Fibroblast of lung (primary cell): ENCODE results near the gene STRA6.

Source experiments
- CTCF ChIP-seq, 2 donors: IDR thresholded peaks in 1 of 2; conservative IDR thresholded peaks in 1 of 2; 1 replicate in 1 of 2; 2 replicates in 1 of 2; pipeline ENCODE4 v1.5.1; 2011 to 2012; ENCODE audit warnings: low read length in 2 of 2, control low read depth in 1 of 2, inconsistent platforms in 1 of 2, low read depth in 1 of 2, mild to moderate bottlenecking in 1 of 2
- EZH2 ChIP-seq: IDR thresholded peaks from 2 replicates; pipeline ENCODE4 v1.5.1; 2012; ENCODE audit warnings: low read length, control low read depth, mild to moderate bottlenecking; ENCODE audit errors: missing control alignments

- TF ChIP-seq CTCF (conservative IDR thresholded peaks at IDR 0.05 in 1 of 2, IDR thresholded peaks at IDR 0.05 in 1 of 2; ENCODE audit: low read depth in 1 of 2, low read length in 2 of 2): no peak
- no peak for TF ChIP-seq EZH2
Measured at GRCh38 chr15:74173380-74174218, 29.0 kb downstream of the STRA6 start, which contains the start of gene ISLR.
